BE2C (cell line): ENCODE results near the gene TMEM45A.
A peak's percentile ranks its signal among the peaks of the same experiment; 100 is the strongest.

Experiments used
- DNase-seq: peaks from one replicate; pipeline ENCODE4 v3.0.0-alpha.2; 2020
- H3K27me3 ChIP-seq: fragments of 250-450 bp; sonication (Bioruptor Pico); 2 replicates; pipeline ENCODE4 v1.5.1; 2020; ENCODE audit warnings: mild to moderate bottlenecking
- H3K36me3 ChIP-seq: fragments of 250-450 bp; sonication (Bioruptor Pico); 2 replicates; pipeline ENCODE4 v1.5.1; 2020; ENCODE audit warnings: mild to moderate bottlenecking
- H3K4me1 ChIP-seq: fragments of 250-450 bp; sonication (Bioruptor Pico); 2 replicates; pipeline ENCODE4 v1.5.1; 2020
- H3K4me3 ChIP-seq: 2 replicates; pipeline ENCODE4 v1.5.1; 2011; ENCODE audit warnings: low read depth, low read length
- H3K9me3 ChIP-seq: fragments of 250-450 bp; sonication (Bioruptor Pico); 2 replicates; pipeline ENCODE4 v1.5.1; 2020
- CTCF ChIP-seq: IDR thresholded peaks from 2 replicates; pipeline ENCODE4 v1.5.1; 2012; ENCODE audit warnings: mild to moderate bottlenecking, low read depth, low read length

The TMEM45A gene

GRCh38 chr3:100455841-100456550 lies 36.4 kb upstream of the TMEM45A start:
- no peaks in the 10 kb centered on the region for H3K4me1 ChIP-seq
- TF ChIP-seq CTCF = no peak
- DNase-seq = no peak
- no peak overlapping the region for H3K4me3 ChIP-seq
- H3K27me3 ChIP-seq = no peaks in the 10 kb centered on the region
- no peaks in the 10 kb centered on the region for H3K9me3 ChIP-seq
- no peaks in the 10 kb centered on the region for H3K36me3 ChIP-seq

- Histone ChIP-seq H3K4me3 (no peak overlapping the region), H3K36me3 (no peaks in the 10 kb centered on the region), H3K27me3 (no peaks in the 10 kb centered on the region), H3K9me3 (no peaks in the 10 kb centered on the region), H3K4me1 (no peaks in the 10 kb centered on the region)
- no peak for TF ChIP-seq CTCF
- DNase-seq = no peak
These were observed 35.7 kb upstream of the TMEM45A start for GRCh38 chr3:100456745-100457144.

GRCh38 chr3:100457811-100458210 lies 34.6 kb upstream of the TMEM45A start:
- no peaks in the 10 kb centered on the region for H3K9me3 ChIP-seq
- H3K27me3 ChIP-seq = no peaks in the 10 kb centered on the region
- TF ChIP-seq CTCF = no peak
- H3K4me3 ChIP-seq = no peak overlapping the region
- H3K36me3 ChIP-seq = no peaks in the 10 kb centered on the region
- H3K4me1 ChIP-seq = no peaks in the 10 kb centered on the region
- DNase-seq = no peak

- no peak for TF ChIP-seq CTCF
- Histone ChIP-seq H3K36me3 (no peaks in the 10 kb centered on the region), H3K27me3 (no peaks in the 10 kb centered on the region), H3K4me3 (no peak overlapping the region), H3K4me1 (no peaks in the 10 kb centered on the region), H3K9me3 (no peaks in the 10 kb centered on the region)
- no peak for DNase-seq
These were observed 33.6 kb upstream of the TMEM45A start for GRCh38 chr3:100458814-100459213.

- TF ChIP-seq CTCF = peak; percentile 83
- H3K4me3 ChIP-seq = no peak overlapping the region
- H3K36me3 ChIP-seq = no peaks in the 10 kb centered on the region
- peak; percentile 37 for DNase-seq
- H3K9me3 ChIP-seq = no peaks in the 10 kb centered on the region
- H3K4me1 ChIP-seq = no peaks in the 10 kb centered on the region
- H3K27me3 ChIP-seq = 0 out of 2 replicates have a peak, but pooled peaks cover 2% of the 10 kb centered on the region
These were observed 29.4 kb upstream of the TMEM45A start for GRCh38 chr3:100463002-100463401.

- DNase-seq = no peak
- Histone ChIP-seq H3K27me3 (0 out of 2 replicates have a peak, but pooled peaks cover 2% of the 10 kb centered on the region), H3K9me3 (no peaks in the 10 kb centered on the region), H3K36me3 (no peaks in the 10 kb centered on the region), H3K4me3 (no peak overlapping the region), H3K4me1 (no peaks in the 10 kb centered on the region)
- TF ChIP-seq CTCF = no peak
These were observed 28.7 kb upstream of the TMEM45A start for GRCh38 chr3:100463646-100464155.
